ENCODE data around the gene PHF24.
A peak's percentile ranks its signal among the peaks of the same experiment; 100 is the strongest.

Gene PHF24

DNA sequence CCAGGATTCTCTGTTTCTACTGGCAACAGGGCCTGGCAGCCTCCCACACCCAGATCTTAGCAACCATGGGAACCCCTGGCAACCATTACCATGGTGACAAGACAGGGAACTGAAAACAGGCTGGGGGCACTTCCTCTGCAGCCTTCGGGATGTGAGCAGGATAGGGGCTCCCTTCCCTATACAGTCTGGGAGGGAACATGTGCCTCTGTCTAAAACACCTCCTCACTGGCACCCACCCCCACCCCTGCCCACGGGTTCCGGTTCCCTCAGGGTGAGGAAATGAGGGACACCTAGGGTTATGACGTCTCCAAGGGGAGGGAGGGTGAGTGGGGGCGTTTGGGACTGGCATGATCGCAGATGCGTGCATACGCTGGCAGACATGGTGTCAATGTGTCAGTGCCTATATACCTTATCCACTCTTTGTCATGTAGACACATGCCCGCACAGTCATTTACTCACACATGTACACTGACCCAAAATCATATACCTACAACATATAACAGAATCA lies 28.5 kb downstream of the PHF24 start:
- Mint-ChIP-seq H3K9me3 (no peaks in the 10 kb centered on the region), H3K4me3 (peak overlapping the region; percentile 5), H3K4me1 (peaks cover 54% of the 10 kb centered on the region), H3K27ac (peak overlapping the region; percentile 40), H3K27me3 (ENCODE audit: low read depth, poor library complexity) (peaks cover 6% of the 10 kb centered on the region), H3K36me3 (ENCODE audit: low read depth) (no peaks in the 10 kb centered on the region)
- peak; percentile 57 for DNase-seq
- TF ChIP-seq, protein P1, sequence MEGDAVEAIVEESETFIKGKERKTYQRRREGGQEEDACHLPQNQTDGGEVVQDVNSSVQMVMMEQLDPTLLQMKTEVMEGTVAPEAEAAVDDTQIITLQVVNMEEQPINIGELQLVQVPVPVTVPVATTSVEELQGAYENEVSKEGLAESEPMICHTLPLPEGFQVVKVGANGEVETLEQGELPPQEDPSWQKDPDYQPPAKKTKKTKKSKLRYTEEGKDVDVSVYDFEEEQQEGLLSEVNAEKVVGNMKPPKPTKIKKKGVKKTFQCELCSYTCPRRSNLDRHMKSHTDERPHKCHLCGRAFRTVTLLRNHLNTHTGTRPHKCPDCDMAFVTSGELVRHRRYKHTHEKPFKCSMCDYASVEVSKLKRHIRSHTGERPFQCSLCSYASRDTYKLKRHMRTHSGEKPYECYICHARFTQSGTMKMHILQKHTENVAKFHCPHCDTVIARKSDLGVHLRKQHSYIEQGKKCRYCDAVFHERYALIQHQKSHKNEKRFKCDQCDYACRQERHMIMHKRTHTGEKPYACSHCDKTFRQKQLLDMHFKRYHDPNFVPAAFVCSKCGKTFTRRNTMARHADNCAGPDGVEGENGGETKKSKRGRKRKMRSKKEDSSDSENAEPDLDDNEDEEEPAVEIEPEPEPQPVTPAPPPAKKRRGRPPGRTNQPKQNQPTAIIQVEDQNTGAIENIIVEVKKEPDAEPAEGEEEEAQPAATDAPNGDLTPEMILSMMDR (IDR thresholded peaks at IDR 0.05): no peak

DNA sequence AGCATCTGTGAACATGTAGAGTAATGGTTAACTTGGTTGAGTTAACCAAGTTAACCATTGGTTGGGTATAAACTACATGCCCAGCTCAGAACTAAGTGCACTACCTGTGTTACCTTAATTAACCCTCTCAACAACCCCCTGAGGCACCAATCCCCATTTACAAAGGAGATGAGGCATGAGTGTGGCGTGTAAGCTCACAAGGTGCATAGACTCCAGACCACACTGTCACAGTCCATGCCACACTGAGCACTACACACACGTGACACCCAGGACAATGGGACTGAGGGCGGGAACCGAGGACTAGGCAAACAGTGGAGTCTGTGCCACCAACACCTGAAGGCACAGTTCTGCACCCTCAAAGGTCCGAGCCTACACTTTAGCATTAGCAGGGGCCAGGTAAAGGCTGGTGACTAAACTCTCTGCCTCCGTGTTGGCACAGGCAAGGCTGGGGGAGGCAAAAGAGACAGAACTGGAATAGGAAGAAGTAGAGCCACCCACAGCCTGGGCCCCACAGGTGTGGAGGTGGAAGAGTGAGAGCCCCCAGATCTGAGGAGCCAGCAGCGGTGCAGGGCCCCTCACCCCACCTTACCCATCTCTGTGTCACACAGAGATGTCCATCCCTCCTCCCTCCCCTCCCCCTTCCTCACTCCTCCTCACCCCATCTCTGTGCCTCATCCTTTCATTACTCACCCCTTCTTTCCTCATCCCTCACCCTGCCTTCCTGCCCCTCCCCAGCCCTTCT lies 29.2 kb downstream of the PHF24 start:
- H3K27me3 Mint-ChIP-seq (ENCODE audit: low read depth, poor library complexity): peaks cover 6% of the 10 kb centered on the region
- H3K27ac Mint-ChIP-seq: no peak overlapping the region
- no peaks in the 10 kb centered on the region for H3K9me3 Mint-ChIP-seq
- H3K4me1 Mint-ChIP-seq: peaks cover 61% of the 10 kb centered on the region
- TF ChIP-seq, protein P1 (IDR thresholded peaks at IDR 0.05): no peak
- no peaks in the 10 kb centered on the region for H3K36me3 Mint-ChIP-seq (ENCODE audit: low read depth)
- peak overlapping the region; percentile 23 for H3K4me3 Mint-ChIP-seq
- DNase-seq: no peak

DNA sequence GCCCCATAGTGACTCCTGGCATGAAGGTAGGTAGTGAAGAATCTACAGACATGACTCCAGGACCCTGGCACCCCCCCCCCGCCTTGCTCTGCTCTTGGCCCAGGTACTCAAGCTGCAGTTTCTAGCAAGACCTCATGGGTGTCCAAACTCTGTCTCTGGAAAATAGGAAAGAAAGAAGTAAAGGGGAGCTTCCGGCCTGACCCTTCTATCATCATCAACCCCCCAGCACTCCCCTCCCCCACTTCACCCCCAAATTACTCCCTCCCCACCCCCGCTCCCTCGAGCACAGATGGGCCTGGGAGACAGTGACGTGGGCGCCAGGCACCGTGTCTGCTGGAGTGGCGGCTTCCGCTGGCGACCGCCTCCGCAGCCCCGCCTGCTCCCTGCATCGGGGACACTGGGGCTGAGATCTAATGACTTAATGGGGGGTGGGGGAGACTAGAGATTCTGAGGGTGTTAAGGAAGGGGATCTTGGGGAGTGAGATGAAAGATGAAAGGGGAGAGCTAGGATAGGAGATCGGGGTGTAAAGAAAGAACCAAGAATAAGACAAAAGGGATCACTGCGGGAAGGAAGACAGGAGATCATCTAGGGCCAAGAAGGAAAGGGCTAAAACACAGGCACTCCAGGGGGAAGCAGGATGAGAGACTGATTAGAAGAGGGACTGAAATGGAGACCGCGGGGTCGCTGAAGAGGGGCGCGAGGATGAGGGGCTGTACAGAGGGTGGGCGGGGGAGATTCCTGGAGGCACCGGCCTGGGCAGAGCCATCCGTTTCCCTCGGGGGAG lies 30.3 kb downstream of the PHF24 start:
- peak; percentile 36 for DNase-seq
- peak overlapping the region; percentile 86 for H3K4me3 Mint-ChIP-seq
- peak overlapping the region; percentile 90 for H3K27ac Mint-ChIP-seq
- H3K36me3 Mint-ChIP-seq (ENCODE audit: low read depth): no peaks in the 10 kb centered on the region
- H3K9me3 Mint-ChIP-seq: no peaks in the 10 kb centered on the region
- H3K4me1 Mint-ChIP-seq: peaks cover 72% of the 10 kb centered on the region
- TF ChIP-seq, protein P1 (IDR thresholded peaks at IDR 0.05): no peak
- H3K27me3 Mint-ChIP-seq (ENCODE audit: low read depth, poor library complexity): no peaks in the 10 kb centered on the region

DNA sequence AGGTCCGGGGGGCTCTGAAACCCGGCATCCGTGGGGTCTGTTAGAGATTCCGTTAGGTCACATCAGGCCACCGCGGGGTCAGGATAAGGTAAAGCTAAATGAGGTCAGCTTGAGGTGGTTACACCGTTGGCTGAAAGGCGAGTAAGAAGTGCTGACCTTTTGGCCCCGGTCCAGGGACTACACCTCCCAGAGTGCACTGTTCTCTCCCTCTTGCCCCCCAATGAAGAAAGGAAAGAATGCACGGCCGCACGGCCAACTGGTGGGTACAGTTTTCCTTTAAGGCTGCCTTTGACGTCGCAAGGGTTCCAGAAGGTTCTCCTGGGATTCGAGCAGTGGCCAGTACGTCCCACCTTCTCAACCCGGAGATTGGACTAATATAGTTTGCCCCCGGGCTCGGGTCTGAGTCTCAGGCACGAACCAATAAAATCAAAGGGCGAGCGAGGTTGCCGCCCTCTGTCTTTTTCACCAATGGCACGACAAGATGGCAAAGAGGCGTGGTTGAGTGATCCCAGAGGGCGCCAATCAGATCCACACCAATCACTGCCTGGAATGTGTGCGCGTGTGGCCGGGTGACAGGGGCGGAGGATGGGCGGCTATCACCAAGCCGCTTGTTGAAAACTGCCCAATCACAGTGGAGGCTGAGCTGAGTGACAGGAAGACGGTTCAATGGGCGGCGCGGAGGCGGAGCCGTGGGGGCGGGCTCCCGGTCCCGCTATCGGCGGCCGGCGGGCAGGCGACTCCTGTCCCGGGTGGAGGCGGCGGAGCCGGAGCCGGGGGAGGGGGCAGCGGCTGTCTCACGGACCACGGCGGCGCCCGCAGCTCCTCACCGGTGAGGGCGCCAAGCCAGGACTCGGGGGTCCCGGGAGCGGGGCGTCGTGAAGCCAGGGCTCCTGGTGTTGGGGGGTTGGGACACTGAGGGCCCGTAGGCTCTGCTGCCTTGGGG lies 31.2 kb downstream of the PHF24 start, which contains the start of gene DNAJB5:
DNAJB5 (plus strand) TSS at position 743 of the 943 bp plus-strand sequence. CDS start 886 bp downstream, outside the sequence.
- DNase-seq: peak; percentile 98
- Mint-ChIP-seq H3K4me1 (peaks cover 81% of the 10 kb centered on the region), H3K9me3 (no peaks in the 10 kb centered on the region), H3K27ac (peak within 1 kb of the TSS; percentile 95), H3K27me3 (ENCODE audit: low read depth, poor library complexity) (peaks cover under 1% of the 10 kb centered on the region), H3K4me3 (peak within 1 kb of the TSS; percentile 86), H3K36me3 (ENCODE audit: low read depth) (no peaks in the 10 kb centered on the region)
- TF ChIP-seq, protein P1 (IDR thresholded peaks at IDR 0.05): no peak

DNA sequence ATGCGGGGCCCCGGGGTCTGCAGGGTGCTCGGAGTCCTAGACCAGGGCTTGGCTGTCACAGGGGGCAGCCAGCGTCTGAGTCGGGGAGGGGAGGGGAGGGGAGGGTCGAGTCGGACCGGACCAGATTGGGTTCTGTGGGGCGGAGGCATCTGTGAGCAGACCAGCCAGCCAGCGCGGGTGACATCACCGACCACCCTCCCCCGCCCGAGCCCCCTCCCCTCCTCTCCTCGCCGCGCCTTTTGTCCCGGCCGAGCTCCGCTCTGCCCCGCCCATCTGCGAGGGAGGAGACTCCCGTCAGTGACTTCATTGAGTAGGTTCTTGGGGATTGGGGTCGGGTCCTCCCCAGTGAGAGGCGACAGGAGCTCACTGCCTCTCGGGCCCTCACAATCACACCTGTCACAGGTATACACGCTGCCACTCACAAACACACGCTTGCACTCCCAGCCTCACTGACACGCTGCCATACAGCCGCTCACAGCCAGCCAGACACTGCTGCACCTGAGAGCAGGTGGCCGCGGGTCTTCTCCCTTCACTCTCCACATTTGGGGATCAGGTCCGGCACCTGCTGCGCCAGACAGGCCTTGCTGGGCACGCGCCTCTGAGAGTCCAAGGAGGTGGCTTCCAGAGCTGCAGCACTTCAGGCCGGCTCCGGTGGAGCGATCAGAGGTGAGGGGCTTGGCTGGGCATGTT lies 32.0 kb downstream of the PHF24 start:
- Mint-ChIP-seq H3K9me3 (no peaks in the 10 kb centered on the region), H3K4me3 (peak overlapping the region; percentile 86), H3K27me3 (ENCODE audit: low read depth, poor library complexity) (peaks cover 2% of the 10 kb centered on the region), H3K27ac (peak overlapping the region; percentile 95), H3K36me3 (ENCODE audit: low read depth) (no peaks in the 10 kb centered on the region), H3K4me1 (peaks cover 89% of the 10 kb centered on the region)
- TF ChIP-seq, protein P1 (IDR thresholded peaks at IDR 0.05): no peak
- peak; percentile 78 for DNase-seq

All from nephron progenitor cell (in vitro differentiated cells).